Daoy (cell line): ENCODE results near the gene NOC2L. TPM values are rescaled to one million over a fixed set of nuclear protein-coding genes. Genes with fewer than 3 reads are reported as not detected.

Experiments
- DNase-seq: peaks from one replicate; pipeline ENCODE4 v3.0.0-alpha.2; 2015; ENCODE audit warnings: low read depth
- total RNA-seq: library from RNA; depleted of rRNA; stranded (reverse); fragments of >200 nt; shearing (Covaris generic); gene quantifications from 2 replicates; pipeline ENCODE4 v1.2.3, GENCODE V29; 2014; rRNA removed

Gene NOC2L
- 256 and 271 TPM in 2 replicates for total RNA-seq

GRCh38 chr1:958823-959730, at the start of gene NOC2L:
NOC2L (minus strand) TSS chr1:959256; CDS start chr1:959240, 16 bp downstream.
- peak; percentile 96 for DNase-seq

GRCh38 chr1:1006305-1007159, 47.5 kb upstream of the NOC2L start:
- no peak for DNase-seq

- DNase-seq, result no peak
These were observed 46.8 kb upstream of the NOC2L start for GRCh38 chr1:1005774-1006304.

GRCh38 chr1:1004780-1005697, 46.0 kb upstream of the NOC2L start:
- DNase-seq, result peak; percentile 60

- DNase-seq, result no peak
These were observed 45.3 kb upstream of the NOC2L start for GRCh38 chr1:1004420-1004779.

- DNase-seq, result no peak
These were observed 44.8 kb upstream of the NOC2L start for GRCh38 chr1:1003618-1004419.

GRCh38 chr1:1001057-1001783, 42.2 kb upstream of the NOC2L start:
- DNase-seq, result peak; percentile 50

GRCh38 chr1:1000357-1001056, 41.5 kb upstream of the NOC2L start:
- peak; percentile 94 for DNase-seq

GRCh38 chr1:999725-1000356, 40.8 kb upstream of the NOC2L start, which contains the start of gene HES4:
HES4 (minus strand) TSS chr1:1000097; CDS start chr1:999973, 124 bp downstream.
- DNase-seq, result peak; percentile 97

- DNase-seq, result peak; percentile 69
These were observed 40.1 kb upstream of the NOC2L start for GRCh38 chr1:998995-999724.

- DNase-seq, result no peak
These were observed 39.6 kb upstream of the NOC2L start for GRCh38 chr1:998745-998994.

- peak; percentile 58 for DNase-seq
These were observed 39.1 kb upstream of the NOC2L start for GRCh38 chr1:997993-998744.

GRCh38 chr1:997713-997992, 38.6 kb upstream of the NOC2L start:
- peak; percentile 17 for DNase-seq

- no peak for DNase-seq
These were observed 38.0 kb upstream of the NOC2L start for GRCh38 chr1:996851-997712.

GRCh38 chr1:995665-996633, 36.9 kb upstream of the NOC2L start:
- no peak for DNase-seq
